Liver (tissue), 9 donors: ENCODE measurements around the gene STARD3. TPM values are rescaled to one million over a fixed set of nuclear protein-coding genes. Genes with fewer than 3 reads are reported as not detected.

Experiments
- DNase-seq: peaks from one replicate; pipeline ENCODE4 v3.0.0-alpha.2; 2017; ENCODE audit warnings: low spot score
- H3K27ac ChIP-seq, 2 donors: one replicate each; pipeline ENCODE4 v1.7.0; 2013; ENCODE audit warnings: inconsistent platforms in 2 of 2, low read length in 2 of 2, control low read depth in 1 of 2, low read depth in 1 of 2, mild to moderate bottlenecking in 1 of 2
- H3K27me3 ChIP-seq, 4 donors: one replicate each; pipeline versions ENCODE4 v1.6.1 to v1.7.0; 2013; ENCODE audit warnings: low read length in 3 of 4, inconsistent platforms in 1 of 4, mild to moderate bottlenecking in 1 of 4, moderate library complexity in 1 of 4; ENCODE audit not compliant: control insufficient read depth in 4 of 4, insufficient read depth in 4 of 4
- H3K36me3 ChIP-seq, 4 donors: one replicate each; pipeline versions ENCODE4 v1.6.1 to v1.7.0; 2013; ENCODE audit warnings: low read length in 3 of 4, mild to moderate bottlenecking in 3 of 4, low read depth in 1 of 4, moderate library complexity in 1 of 4; ENCODE audit not compliant: control insufficient read depth in 4 of 4, insufficient read depth in 3 of 4
- H3K4me1 ChIP-seq, 4 donors: one replicate each; pipeline versions ENCODE4 v1.6.1 to v1.7.0; 2013; ENCODE audit warnings: low read length in 3 of 4, mild to moderate bottlenecking in 3 of 4, moderate library complexity in 1 of 4; ENCODE audit not compliant: control insufficient read depth in 4 of 4, insufficient read depth in 4 of 4
- H3K4me3 ChIP-seq, 3 donors: one replicate each; pipeline versions ENCODE4 v1.6.1 to v1.7.0; 2013; ENCODE audit warnings: low read length in 3 of 3, control low read depth in 1 of 3, low read depth in 1 of 3, mild to moderate bottlenecking in 1 of 3
- H3K9ac ChIP-seq, 2 donors: one replicate each; pipeline ENCODE4 v1.7.0; 2013; ENCODE audit warnings: low read length in 2 of 2, mild to moderate bottlenecking in 2 of 2, moderate library complexity in 2 of 2, control low read depth in 1 of 2, low read depth in 1 of 2
- H3K9me3 ChIP-seq, 4 donors: one replicate each; pipeline versions ENCODE4 v1.6.1 to v1.7.0; 2013; ENCODE audit warnings: low read length in 3 of 4; ENCODE audit not compliant: control insufficient read depth in 4 of 4
- ATF3 ChIP-seq: IDR thresholded peaks from 2 replicates; pipeline ENCODE4 v1.6.1; 2016; ENCODE audit warnings: antibody characterized with exemption
- CTCF ChIP-seq: fragments of 150-350 bp; IDR thresholded peaks from 2 replicates; pipeline ENCODE4 v1.5.1; 2017; ENCODE audit warnings: improper control_type of control experiment, low read depth, low read length; ENCODE audit not compliant: missing input control
- FOXA2 ChIP-seq: IDR thresholded peaks from 2 replicates; pipeline ENCODE4 v1.6.1; 2016; ENCODE audit warnings: antibody characterized with exemption
- GABPA ChIP-seq, 2 donors: IDR thresholded peaks in 1 of 2; conservative IDR thresholded peaks in 1 of 2; 2 replicates each; pipeline ENCODE4 v1.6.1; 2016; ENCODE audit warnings: antibody characterized with exemption in 2 of 2, mild to moderate bottlenecking in 1 of 2, moderate library complexity in 1 of 2
- HNF4A ChIP-seq, 2 donors: conservative IDR thresholded peaks; 2 replicates each; pipeline ENCODE4 v1.6.1; 2016; ENCODE audit warnings: antibody characterized with exemption in 2 of 2, mild to moderate bottlenecking in 2 of 2
- JUND ChIP-seq, 2 donors: IDR thresholded peaks; 2 replicates each; pipeline ENCODE4 v1.6.1; 2016; ENCODE audit warnings: antibody characterized with exemption in 2 of 2
- RAD21 ChIP-seq, 2 donors: IDR thresholded peaks; 2 replicates each; pipeline ENCODE4 v1.6.1; 2016; ENCODE audit warnings: antibody characterized with exemption in 2 of 2, mild to moderate bottlenecking in 2 of 2
- REST ChIP-seq: IDR thresholded peaks from 2 replicates; pipeline ENCODE4 v1.6.1; 2016; ENCODE audit warnings: antibody characterized with exemption, mild to moderate bottlenecking
- RXRA ChIP-seq, 2 donors: IDR thresholded peaks; 2 replicates each; pipeline ENCODE4 v1.6.1; 2017 to 2018; ENCODE audit warnings: antibody characterized with exemption in 2 of 2, mild to moderate bottlenecking in 1 of 2
- SP1 ChIP-seq: IDR thresholded peaks from 2 replicates; pipeline ENCODE4 v1.6.1; 2018; ENCODE audit warnings: antibody characterized with exemption, mild to moderate bottlenecking
- TAF1 ChIP-seq: conservative IDR thresholded peaks from 2 replicates; pipeline ENCODE4 v1.6.1; 2016; ENCODE audit warnings: antibody characterized with exemption, mild to moderate bottlenecking
- YY1 ChIP-seq: IDR thresholded peaks from 2 replicates; pipeline ENCODE4 v1.6.1; 2016; ENCODE audit warnings: antibody characterized with exemption, mild to moderate bottlenecking
- WGBS: extraction: QIAGEN DNeasy Blood & Tissue Kit; methylation state at CpG from one replicate; pipeline ENCODE4 v1.1.7; 2013; 5-methylcytosine and 5-hydroxymethylcytosine counted together
- polyA plus RNA-seq, 2 donors: library from polyadenylated mRNA; stranded (reverse) in 1 of 2; unstranded in 1 of 2; fragments of 200-250 nt in 1 of 2; fragments of >200 nt in 1 of 2; fragmentation: Nextera tagmentation in 1 of 2; extraction: Ambion mirVana in 1 of 2; gene quantifications; one replicate each; pipeline versions ENCODE4 v1.2.1 to v1.2.3, GENCODE V29; 2013 to 2015
- total RNA-seq, 2 donors: library from RNA; depleted of rRNA; stranded (reverse); fragments of >200 nt; gene quantifications; one replicate each; pipeline ENCODE4 v1.2.3, GENCODE V29; 2014
- TF ChIP-seq, protein P1 (sequence below): IDR thresholded peaks from 2 replicates; pipeline ENCODE4 v1.6.1; 2016; ENCODE audit warnings: antibody characterized with exemption
- TF ChIP-seq, protein P2 (sequence below): IDR thresholded peaks from 2 replicates; pipeline ENCODE4 v1.6.1; 2016; ENCODE audit warnings: antibody characterized with exemption
- donor health status: healthy.
- donor health status: healthy.
- donor health status: healthy.
- donor health status: healthy.
- donor health status: healthy.

The STARD3 gene
- total and polyA plus RNA-seq, 4 donors = 15.0 to 34.0 (median 23.2) TPM

GRCh38 chr17:39676198-39676819 is 39.4 kb downstream of the STARD3 start:
- Histone ChIP-seq H3K9ac (no peak overlapping the region), H3K4me1 (peaks cover 0 to 12% (median under 1%) of the 10 kb centered on the region in 4 donors), H3K36me3 (no peaks in the 10 kb centered on the region)

GRCh38 chr17:39677072-39677471 is 40.1 kb downstream of the STARD3 start:
- Histone ChIP-seq H3K27me3 (no peaks in the 10 kb centered on the region), H3K4me3 (no peak overlapping the region), H3K9ac (no peak overlapping the region), H3K4me1 (peaks cover 0 to 7% (median under 1%) of the 10 kb centered on the region in 4 donors), H3K36me3 (no peaks in the 10 kb centered on the region), H3K9me3 (no peaks in the 10 kb centered on the region), H3K27ac (no peak overlapping the region)
- no peak for DNase-seq
- WGBS = 78% methylated on average over 8 of the region's 8 CpGs
- no peak for TF ChIP-seq HNF4A (conservative IDR thresholded peaks at IDR 0.05)
- no peak for TF ChIP-seq RXRA (IDR thresholded peaks at IDR 0.05)
- no peak for TF ChIP-seq FOXA2
- no peak for TF ChIP-seq SP1
- TF ChIP-seq TAF1 = no peak
- TF ChIP-seq JUND (IDR thresholded peaks at IDR 0.05) = no peak
- TF ChIP-seq REST = no peak
- no peak for TF ChIP-seq ATF3
- TF ChIP-seq RAD21 (IDR thresholded peaks at IDR 0.05) = no peak
- no peak for TF ChIP-seq CTCF
- no peak for TF ChIP-seq GABPA (IDR thresholded peaks at IDR 0.05 in 1 of 2, conservative IDR thresholded peaks at IDR 0.05 in 1 of 2)

More at GRCh38 chr17:39676198-39676819, 39.4 kb downstream of the STARD3 start:
- no peak for DNase-seq
- no peak overlapping the region for H3K4me3 ChIP-seq
- TF ChIP-seq, protein P1, sequence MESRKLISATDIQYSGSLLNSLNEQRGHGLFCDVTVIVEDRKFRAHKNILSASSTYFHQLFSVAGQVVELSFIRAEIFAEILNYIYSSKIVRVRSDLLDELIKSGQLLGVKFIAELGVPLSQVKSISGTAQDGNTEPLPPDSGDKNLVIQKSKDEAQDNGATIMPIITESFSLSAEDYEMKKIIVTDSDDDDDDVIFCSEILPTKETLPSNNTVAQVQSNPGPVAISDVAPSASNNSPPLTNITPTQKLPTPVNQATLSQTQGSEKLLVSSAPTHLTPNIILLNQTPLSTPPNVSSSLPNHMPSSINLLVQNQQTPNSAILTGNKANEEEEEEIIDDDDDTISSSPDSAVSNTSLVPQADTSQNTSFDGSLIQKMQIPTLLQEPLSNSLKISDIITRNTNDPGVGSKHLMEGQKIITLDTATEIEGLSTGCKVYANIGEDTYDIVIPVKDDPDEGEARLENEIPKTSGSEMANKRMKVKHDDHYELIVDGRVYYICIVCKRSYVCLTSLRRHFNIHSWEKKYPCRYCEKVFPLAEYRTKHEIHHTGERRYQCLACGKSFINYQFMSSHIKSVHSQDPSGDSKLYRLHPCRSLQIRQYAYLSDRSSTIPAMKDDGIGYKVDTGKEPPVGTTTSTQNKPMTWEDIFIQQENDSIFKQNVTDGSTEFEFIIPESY = no peak
- TF ChIP-seq, protein P2, sequence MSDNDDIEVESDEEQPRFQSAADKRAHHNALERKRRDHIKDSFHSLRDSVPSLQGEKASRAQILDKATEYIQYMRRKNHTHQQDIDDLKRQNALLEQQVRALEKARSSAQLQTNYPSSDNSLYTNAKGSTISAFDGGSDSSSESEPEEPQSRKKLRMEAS = no peak
- TF ChIP-seq FOXA2 = no peak
- no peak for TF ChIP-seq REST
- no peak for TF ChIP-seq TAF1
- TF ChIP-seq YY1 = no peak
- TF ChIP-seq GABPA (IDR thresholded peaks at IDR 0.05 in 1 of 2, conservative IDR thresholded peaks at IDR 0.05 in 1 of 2) = no peak
- H3K9me3 ChIP-seq = no peaks in the 10 kb centered on the region
- 64% methylated on average over 7 of the region's 7 CpGs for WGBS
- no peak overlapping the region for H3K27ac ChIP-seq
- no peaks in the 10 kb centered on the region for H3K27me3 ChIP-seq
